Bone marrow (tissue), 2 donors: ENCODE data around the gene UBE2O.
A peak's percentile ranks its signal among the peaks of the same experiment; 100 is the strongest.

Experiments
- DNase-seq, 2 donors: peaks; one replicate each; lab custom pipeline; 2025; lab: John Stamatoyannopoulos, UW

The UBE2O gene

DNA sequence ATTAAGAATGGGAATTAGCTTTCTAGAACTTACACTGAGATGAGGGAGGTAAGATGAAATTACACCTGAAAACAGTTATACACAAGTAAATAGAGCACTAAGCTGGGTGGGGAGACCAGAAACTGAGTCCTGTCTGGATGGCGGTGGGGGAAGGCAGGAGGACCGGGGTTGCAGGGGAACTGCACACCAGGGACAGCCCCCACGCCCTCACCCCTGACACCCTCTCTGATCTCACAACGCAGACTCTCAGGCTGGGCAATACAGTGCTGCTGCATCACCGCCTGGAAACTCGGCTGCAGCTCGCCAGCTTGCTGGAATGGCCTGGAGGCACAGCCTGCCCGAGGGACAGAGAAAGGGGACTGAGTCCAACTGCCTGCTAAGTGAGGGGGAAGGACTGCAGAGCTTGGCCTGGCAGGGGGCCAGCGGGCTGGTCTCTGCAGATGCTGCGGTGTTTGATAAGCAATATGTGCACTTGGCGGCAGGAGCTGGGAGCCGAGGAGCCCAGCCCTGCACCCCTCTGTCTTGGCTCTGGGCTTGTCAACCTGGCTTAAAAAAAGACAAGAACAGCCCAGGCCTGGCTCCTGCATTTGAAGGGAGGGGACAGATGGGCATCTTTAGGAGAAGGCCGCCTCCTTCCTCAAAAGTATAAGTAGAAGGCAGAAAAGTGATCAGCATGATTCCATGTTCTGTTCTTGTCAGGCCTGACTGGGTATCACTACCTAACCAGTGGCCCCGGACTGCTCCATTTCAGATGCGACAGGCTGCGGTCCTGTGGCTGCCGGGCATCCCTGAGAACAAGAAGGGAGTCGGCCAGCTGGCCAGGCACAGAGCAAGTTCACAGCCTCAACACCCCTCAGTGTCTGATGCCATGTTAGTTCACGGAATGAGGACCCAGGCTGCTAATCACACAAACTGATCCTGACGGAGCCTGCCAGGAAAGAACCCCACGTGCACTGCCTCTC is 38.3 kb downstream of the UBE2O start:
- no peak for DNase-seq

DNA sequence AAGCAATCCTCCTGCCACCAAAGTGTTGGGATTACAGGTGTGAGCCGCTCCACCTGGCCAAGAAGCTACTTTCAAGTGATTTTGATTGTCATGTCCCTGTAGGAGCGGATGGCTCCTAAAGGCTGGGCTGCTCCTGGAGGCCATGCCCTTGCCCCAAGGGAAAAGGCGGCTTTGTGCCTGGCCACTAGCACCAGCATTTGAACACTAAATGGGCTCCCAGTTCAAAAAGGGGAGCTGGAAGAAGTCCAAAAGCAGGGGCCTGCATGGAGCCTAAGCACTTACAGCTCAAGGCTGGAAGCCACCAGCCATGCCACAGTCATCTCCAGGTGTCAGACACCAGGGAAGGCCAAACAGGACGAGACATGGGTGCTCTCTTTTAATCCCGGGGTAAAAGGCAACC is 41.7 kb downstream of the UBE2O start:
- no peak for DNase-seq

- DNase-seq, result no peak
These were observed 42.5 kb downstream of the UBE2O start for GRCh38 chr17:76410328-76410965.

DNA sequence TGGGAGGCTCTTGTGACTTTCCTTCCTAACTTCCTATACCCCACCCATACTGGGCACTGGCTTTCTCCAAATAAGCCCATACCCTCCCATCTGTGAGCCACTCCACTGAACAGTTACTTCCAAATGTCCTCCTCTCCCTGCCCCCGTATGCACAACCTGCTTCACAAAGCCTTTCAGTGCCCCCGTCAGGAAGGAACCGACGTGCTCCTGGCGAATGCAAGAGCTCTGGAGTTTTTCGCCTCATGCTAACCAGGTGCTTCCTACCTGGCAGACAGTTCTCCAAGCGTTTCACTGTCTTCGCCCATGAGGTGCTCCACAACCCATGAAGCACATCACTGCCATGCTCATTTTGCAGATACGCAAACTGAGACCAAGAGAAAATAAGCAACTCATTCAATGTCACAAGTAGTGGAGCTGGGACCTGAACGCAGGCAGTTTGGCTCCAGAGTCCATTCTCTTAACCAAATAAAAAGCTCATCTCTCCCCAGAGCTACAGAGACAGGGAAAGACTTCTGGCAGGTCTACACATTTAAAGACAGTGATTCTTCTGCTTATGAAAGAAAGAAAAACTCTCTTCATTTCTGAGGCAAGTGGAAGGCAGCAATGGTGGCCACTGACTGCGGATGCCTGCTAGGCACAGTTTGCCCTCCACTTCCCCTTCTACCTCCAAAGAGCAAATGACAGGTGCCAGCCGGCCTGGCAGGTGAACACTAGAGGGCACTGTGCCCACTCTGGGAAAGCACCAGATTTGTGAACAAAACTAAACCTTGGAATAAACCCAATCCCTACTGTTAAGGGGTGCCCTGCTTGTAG is 44.7 kb downstream of the UBE2O start:
- DNase-seq, result peak in 1 of 2 donors; percentile 55

- DNase-seq, result no peak
These were observed 45.4 kb downstream of the UBE2O start for GRCh38 chr17:76407509-76407908.

- no peak for DNase-seq
These were observed 46.8 kb downstream of the UBE2O start for GRCh38 chr17:76405967-76406647.

GRCh38 chr17:76405607-76405966 is 47.4 kb downstream of the UBE2O start:
- DNase-seq, result no peak

- no peak for DNase-seq
These were observed 47.9 kb downstream of the UBE2O start for GRCh38 chr17:76404976-76405563.

DNA sequence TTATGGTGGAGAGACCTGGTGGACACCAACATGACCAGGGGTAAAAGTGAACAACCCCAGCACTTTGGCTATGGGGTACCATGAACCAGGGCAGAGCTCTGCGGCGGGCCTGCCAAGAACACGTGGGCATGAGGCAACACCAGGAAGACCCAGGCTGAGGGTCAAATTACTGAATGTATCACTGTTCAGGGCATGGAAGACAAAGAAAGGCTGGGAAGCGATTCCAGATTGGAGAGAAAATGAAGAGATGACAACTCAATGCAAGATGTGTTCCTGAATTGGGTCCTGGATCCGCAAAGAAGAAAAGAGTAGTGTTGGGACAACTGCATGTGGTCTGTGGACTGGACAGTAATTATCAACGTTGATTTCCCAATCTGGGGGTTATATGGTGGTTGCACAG is 48.7 kb downstream of the UBE2O start:
- no peak for DNase-seq

GRCh38 chr17:76402711-76403110 is 50.2 kb downstream of the UBE2O start:
- no peak for DNase-seq

DNA sequence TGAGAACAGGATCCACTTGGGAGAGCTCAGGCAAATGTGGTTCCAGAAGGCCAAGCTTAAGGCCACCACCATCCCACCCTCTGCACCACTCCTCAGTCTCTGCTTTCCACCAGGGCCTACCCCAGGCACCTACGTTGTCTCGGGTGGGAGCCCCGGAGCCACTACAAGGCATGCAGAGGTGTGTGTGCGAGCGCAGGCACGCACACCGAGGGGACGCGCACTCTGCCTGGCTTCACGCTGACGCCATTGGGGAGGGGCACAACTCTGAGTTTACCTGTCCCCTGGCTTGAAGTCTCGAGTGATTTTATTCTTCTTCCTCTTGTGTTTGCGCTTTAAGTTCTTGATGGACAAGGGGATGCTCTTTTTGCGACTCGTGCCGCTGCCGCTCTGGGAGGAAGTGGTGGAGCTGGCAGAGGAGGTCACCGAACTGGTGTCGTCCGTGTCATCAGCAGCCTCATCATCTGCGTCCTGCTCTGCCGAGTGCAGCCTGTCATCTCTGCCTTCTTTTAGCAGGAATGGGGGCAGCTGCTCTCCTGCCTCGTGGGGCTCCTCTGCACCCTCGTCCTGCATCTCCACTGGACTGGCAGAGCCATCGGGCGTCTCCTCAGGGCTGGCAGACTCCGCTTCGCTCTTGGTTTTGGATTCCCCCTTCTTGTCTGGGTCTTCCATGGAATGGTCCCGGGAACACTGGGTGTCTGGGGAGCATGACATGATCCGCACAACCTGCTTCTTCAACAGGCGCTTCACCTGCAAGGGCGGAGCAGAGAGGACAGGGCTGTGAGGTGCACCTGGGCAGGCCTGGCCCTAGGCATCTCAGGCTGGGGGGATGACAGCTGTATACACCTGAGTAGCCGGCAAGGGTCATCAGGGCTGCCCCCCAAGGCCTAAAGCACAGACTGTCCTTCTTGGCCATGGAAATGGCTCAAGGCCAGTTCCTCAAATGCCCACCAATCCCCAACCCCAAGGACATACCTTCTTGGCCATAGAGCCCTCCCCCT is 53.5 kb downstream of the UBE2O start:
- no peak for DNase-seq

DNA sequence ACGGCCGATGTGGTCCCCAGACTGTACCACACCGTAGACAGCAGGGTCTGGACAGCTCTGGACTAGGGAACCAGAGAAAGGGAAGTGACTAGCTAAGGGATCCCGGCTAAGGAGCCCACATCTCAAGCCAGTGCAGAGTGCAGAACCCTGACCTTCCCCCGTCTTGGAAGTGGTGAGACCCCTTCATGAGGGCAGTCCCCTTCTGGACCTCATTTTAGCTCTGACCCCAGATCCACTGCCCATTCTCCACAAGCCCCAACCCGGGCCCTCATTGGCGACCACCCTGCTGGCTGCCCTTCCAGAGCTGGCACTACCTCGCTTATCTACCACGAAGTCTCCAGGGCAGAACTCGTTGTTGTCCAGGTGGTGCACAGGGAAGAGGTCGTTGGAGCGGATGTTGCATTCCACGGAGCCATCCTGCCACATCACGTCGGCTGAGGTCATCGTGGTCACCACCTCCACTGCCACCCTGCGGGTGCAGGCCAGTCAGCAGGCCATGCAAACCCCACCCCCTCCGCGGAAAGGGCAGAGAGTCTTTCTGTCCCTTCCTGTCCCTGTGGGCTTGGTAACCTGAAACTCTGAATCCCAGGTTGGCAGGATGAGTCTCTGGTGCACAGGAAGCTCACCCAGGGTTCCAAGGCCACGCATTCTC is 54.3 kb downstream of the UBE2O start:
- DNase-seq, result no peak

DNA sequence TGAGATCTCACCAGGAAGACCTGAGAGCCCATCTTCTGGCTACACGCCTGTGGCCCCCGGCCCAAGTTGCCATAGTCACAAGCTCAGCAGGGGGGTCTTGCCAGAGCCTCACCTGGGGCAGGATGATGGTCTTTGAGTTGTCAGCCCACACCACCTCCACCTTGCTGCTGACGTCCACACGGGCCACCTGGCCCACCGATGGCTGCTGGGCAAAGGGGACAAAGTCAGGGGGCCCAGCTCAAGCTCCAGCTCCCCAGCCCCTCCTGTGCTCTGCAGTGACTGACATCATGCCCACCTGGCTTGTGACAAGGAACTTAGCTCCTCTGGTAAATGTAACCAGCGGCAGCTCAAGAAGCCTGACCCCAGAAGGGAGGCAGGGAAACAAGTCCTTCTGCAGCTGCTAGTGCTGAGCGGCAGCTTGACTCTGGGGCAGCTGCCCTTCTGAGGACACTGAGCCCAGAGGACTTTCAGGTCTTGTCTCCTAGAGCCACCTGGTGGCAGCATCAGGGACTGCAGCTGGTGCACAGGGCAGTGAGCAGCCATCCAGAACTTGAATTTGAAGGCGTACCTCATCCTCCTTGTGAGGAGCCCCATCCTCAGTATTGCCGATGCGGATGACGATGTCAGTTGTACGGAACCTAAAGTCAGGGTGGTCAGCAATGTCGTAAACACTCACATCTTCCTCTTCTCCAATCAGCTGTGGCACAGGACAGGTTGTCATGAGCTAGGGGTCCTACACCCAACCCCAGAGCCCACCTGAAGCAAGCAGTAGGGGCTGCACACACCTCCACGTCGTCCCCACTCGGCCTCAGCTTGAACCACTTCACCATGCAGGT is 55.0 kb downstream of the UBE2O start:
- peak; percentile 49 to 61 for DNase-seq

DNA sequence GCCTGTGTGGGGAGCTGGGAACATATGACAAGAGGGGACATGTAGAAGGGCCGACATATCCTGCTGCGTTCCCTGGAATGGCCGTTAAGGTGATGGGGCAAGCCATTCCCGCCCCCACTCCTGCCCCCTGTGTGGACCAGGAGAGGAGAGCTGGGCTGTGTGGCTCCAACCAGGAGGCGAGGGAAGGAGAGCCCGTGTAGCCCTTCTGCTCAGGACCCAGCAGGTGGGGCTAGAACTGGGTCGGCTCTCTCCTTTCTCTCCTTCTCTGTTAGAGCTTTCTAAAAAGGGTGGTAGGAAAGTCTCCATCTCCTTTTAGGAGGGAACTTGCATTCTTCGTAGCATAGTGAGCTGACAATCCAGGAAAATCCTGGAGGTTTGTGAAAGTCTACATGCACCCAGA is 55.8 kb downstream of the UBE2O start:
- no peak for DNase-seq

- no peak for DNase-seq
These were observed 57.0 kb downstream of the UBE2O start for GRCh38 chr17:76395980-76396379.

DNA sequence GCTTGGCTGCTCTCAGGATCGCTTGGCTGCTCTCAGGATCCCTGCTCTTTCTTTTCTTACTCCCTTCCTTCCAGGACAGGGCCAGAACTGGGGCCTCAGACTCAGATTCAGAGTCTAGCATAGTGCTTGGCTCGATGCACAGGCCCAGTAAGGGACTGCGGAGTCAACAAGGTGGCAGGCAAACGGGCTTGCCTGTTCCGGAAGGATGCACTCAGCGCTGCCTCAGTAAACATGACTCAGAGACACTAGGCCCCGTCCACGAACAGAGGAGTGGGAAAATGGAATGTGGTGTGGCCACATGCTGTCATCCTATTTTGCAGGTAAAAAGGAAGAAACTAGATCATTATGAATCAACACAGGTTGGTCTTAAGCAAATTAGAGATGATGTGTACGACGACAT is 58.8 kb downstream of the UBE2O start:
- DNase-seq, result no peak

GRCh38 chr17:76391200-76391715 is 61.7 kb downstream of the UBE2O start:
- DNase-seq, result no peak

DNA sequence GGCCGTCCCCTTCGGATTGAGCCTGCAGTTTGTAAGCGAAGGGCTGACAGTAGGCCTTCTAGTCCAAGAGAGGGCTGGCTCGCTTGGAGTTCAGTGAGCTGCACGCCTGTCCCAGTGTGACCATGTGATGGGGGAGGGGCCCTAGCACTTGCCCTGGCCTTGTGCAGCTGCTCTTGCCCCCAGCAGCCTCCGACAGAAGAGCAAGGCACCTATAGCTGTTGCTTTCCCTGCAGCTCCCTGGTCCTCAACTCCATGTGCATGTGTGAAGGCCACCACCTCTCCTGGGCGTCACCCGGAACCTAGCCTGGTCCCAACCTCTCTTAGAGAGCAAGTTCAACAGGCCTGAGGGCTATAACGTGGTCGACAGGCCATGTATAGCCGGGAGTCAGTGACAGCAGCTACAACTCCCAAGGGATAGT is 62.9 kb downstream of the UBE2O start:
- DNase-seq, result no peak
